ENCODE measurements around the gene ABTB2. TPM values are rescaled to one million over a fixed set of nuclear protein-coding genes. Genes with fewer than 3 reads are reported as not detected.

The ABTB2 gene
- total RNA-seq, 6 donors from 2014 or later, result 1.4 to 6.8 (median 4.7) TPM

GRCh38 chr11:34176751-34177209 lies 181.0 kb downstream of the ABTB2 start:
- Histone ChIP-seq H3K27ac (no peak overlapping the region), H3K9me3 (no peaks in the 10 kb centered on the region), H3K27me3 (no peaks in the 10 kb centered on the region), H3K36me3 (no peaks in the 10 kb centered on the region), H3K4me3 (no peak overlapping the region), H3K4me1 (peaks cover 5 to 13% (median 9%) of the 10 kb centered on the region in 4 donors)
- DNase-seq (no peak), ATAC-seq (ENCODE audit: low FRiP score in 2 of 2) (no peak)
- 35 to 58% methylated on average over 2 of the region's 2 CpGs for WGBS, 2 donors
- TF ChIP-seq POLR2AphosphoS5 (IDR thresholded peaks at IDR 0.05) (no peak), POLR2A (IDR thresholded peaks at IDR 0.05) (no peak), EP300 (IDR thresholded peaks at IDR 0.05) (no peak)
- TF ChIP-seq, protein P1, sequence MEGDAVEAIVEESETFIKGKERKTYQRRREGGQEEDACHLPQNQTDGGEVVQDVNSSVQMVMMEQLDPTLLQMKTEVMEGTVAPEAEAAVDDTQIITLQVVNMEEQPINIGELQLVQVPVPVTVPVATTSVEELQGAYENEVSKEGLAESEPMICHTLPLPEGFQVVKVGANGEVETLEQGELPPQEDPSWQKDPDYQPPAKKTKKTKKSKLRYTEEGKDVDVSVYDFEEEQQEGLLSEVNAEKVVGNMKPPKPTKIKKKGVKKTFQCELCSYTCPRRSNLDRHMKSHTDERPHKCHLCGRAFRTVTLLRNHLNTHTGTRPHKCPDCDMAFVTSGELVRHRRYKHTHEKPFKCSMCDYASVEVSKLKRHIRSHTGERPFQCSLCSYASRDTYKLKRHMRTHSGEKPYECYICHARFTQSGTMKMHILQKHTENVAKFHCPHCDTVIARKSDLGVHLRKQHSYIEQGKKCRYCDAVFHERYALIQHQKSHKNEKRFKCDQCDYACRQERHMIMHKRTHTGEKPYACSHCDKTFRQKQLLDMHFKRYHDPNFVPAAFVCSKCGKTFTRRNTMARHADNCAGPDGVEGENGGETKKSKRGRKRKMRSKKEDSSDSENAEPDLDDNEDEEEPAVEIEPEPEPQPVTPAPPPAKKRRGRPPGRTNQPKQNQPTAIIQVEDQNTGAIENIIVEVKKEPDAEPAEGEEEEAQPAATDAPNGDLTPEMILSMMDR (IDR thresholded peaks at IDR 0.05), result no peak

- H3K4me3 ChIP-seq, result no peak overlapping the region
- DNase-seq (no peak), ATAC-seq (ENCODE audit: low FRiP score in 2 of 2) (no peak)
- H3K9me3 ChIP-seq, result no peaks in the 10 kb centered on the region
- H3K27ac ChIP-seq, result no peak overlapping the region
- no peaks in the 10 kb centered on the region for H3K27me3 ChIP-seq
- 94 to 96% methylated on average over 7 of the region's 7 CpGs for WGBS, 2 donors
- H3K4me1 ChIP-seq, result peaks cover 5 to 13% (median 9%) of the 10 kb centered on the region in 4 donors
- no peaks in the 10 kb centered on the region for H3K36me3 ChIP-seq
- TF ChIP-seq POLR2A (IDR thresholded peaks at IDR 0.05) (no peak), EP300 (IDR thresholded peaks at IDR 0.05) (no peak), POLR2AphosphoS5 (IDR thresholded peaks at IDR 0.05) (no peak)
- TF ChIP-seq, protein P1 (IDR thresholded peaks at IDR 0.05), result no peak
These were observed 182.4 kb downstream of the ABTB2 start for GRCh38 chr11:34175284-34176019.

GRCh38 chr11:34174412-34175041 lies 183.3 kb downstream of the ABTB2 start:
- ATAC-seq (ENCODE audit: low FRiP score in 2 of 2) (peak; percentile 92 to 98), DNase-seq (peak; percentile 87 to 94)
- TF ChIP-seq EP300 (IDR thresholded peaks at IDR 0.05), result no peak
- TF ChIP-seq POLR2A (IDR thresholded peaks at IDR 0.05), result no peak
- TF ChIP-seq, protein P1 (IDR thresholded peaks at IDR 0.05), result peak; percentile 77 to 98 (median 93)
- TF ChIP-seq POLR2AphosphoS5 (IDR thresholded peaks at IDR 0.05), result no peak
- H3K27me3 ChIP-seq, result no peaks in the 10 kb centered on the region
- no peaks in the 10 kb centered on the region for H3K9me3 ChIP-seq
- H3K4me3 ChIP-seq, result peak overlapping the region in 3 of 4 donors; percentile 8 to 33 (median 18)
- H3K27ac ChIP-seq, result no peak overlapping the region
- WGBS, 2 donors, result 14 to 39% methylated on average over 9 to 30 of the region's 33 CpGs
- no peaks in the 10 kb centered on the region for H3K36me3 ChIP-seq
- H3K4me1 ChIP-seq, result peaks cover 5 to 13% (median 9%) of the 10 kb centered on the region in 4 donors

DNA sequence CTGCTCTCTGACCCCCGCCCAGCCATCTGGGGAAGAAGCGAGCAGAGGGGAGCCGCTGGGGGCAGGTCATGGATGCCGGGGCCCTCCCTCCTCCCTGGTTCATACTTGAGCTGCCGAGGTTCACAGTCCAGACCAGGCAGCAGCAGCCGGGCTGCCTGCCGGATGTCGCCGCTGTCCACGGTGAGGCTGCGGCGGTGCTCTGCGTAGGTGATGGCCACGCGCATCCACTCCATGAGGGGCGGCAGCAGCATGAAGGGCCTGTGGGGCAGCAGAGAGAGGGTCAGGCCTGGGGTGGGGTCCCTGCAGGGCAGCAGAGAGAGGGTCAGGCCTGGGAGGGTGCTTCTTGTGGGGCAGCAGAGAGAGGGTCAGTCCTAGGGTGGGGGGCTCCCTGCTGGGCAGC lies 184.8 kb downstream of the ABTB2 start:
- Histone ChIP-seq H3K27me3 (no peaks in the 10 kb centered on the region), H3K4me3 (no peak overlapping the region), H3K4me1 (peaks cover 5 to 13% (median 9%) of the 10 kb centered on the region in 4 donors), H3K36me3 (no peaks in the 10 kb centered on the region), H3K9me3 (no peaks in the 10 kb centered on the region), H3K27ac (no peak overlapping the region)
- no peak for TF ChIP-seq POLR2AphosphoS5 (IDR thresholded peaks at IDR 0.05)
- TF ChIP-seq, protein P1 (IDR thresholded peaks at IDR 0.05), result no peak
- peak in 1 of 2 donors; percentile 67 for DNase-seq
- WGBS, 2 donors, result 97 to 99% methylated on average over 13 to 16 of the region's 16 CpGs
- ATAC-seq (ENCODE audit: low FRiP score in 2 of 2), result no peak

Measured in upper lobe of left lung (tissue), 6 donors.